Thoracic aorta (tissue), 2 donors: ENCODE data around the gene KRT6A. TPM values are rescaled to one million over a fixed set of nuclear protein-coding genes. Genes with fewer than 3 reads are reported as not detected.

Experiments used
- ATAC-seq: fragments of 150-250 bp; one replicate; pipeline ENCODE4 v1.8.0; 2017; ENCODE audit warnings: low read depth; ENCODE audit not compliant: insufficient number of reproducible peaks, low FRiP score
- DNase-seq: peaks from one replicate; pipeline ENCODE4 v3.0.0-alpha.2; 2020; ENCODE audit warnings: low spot score
- H3K27ac ChIP-seq, 2 donors: fragments of 200-600 bp; sonication (generic); 1 replicate in 1 of 2; 2 replicates in 1 of 2; pipeline ENCODE4 v1.5.1; 2016; ENCODE audit warnings: mild to moderate bottlenecking in 2 of 2, moderate library complexity in 2 of 2
- H3K27me3 ChIP-seq: fragments of 200-600 bp; sonication (generic); replicated peaks from 2 replicates; pipeline ENCODE4 v1.6.0; 2016; ENCODE audit warnings: mild to moderate bottlenecking; ENCODE audit not compliant: insufficient read depth
- H3K36me3 ChIP-seq: fragments of 200-600 bp; sonication (generic); one replicate; pipeline ENCODE4 v1.5.1; 2016
- H3K4me1 ChIP-seq, 2 donors: fragments of 200-600 bp; sonication (generic); 1 replicate in 1 of 2; 2 replicates in 1 of 2; pipeline versions ENCODE4 v1.5.1 to v1.6.0; 2016; ENCODE audit warnings: low read depth in 2 of 2, mild to moderate bottlenecking in 1 of 2; ENCODE audit not compliant: control insufficient read depth in 1 of 2
- H3K4me3 ChIP-seq: fragments of 200-600 bp; sonication (generic); 2 replicates; pipeline ENCODE4 v1.5.1; 2016; ENCODE audit warnings: mild to moderate bottlenecking
- H3K9me3 ChIP-seq: fragments of 200-600 bp; sonication (generic); 2 replicates; pipeline ENCODE4 v1.5.1; 2016
- CTCF ChIP-seq: fragments of 200-600 bp; sonication (generic); IDR thresholded peaks from one replicate; pipeline ENCODE4 v1.5.1; 2019; ENCODE audit warnings: antibody characterized with exemption
- total RNA-seq, 2 donors: library from RNA; depleted of rRNA; stranded (reverse); fragments of >200 nt; gene quantifications; one replicate each; pipeline versions ENCODE4 v1.1.0 to v1.2.3, GENCODE V29; 2016

KRT6A gene
- total RNA-seq, 2 donors from 2014 or later: 0.68 TPM; not detected in 1

GRCh38 chr12:52443966-52444365 lies 49.1 kb downstream of the KRT6A start:
- TF ChIP-seq CTCF: no peak
- DNase-seq: no peak
- Histone ChIP-seq H3K4me3 (no peak overlapping the region), H3K27me3 (no peaks in the 10 kb centered on the region), H3K9me3 (no peaks in the 10 kb centered on the region), H3K4me1 (no peaks in the 10 kb centered on the region), H3K27ac (no peak overlapping the region), H3K36me3 (no peaks in the 10 kb centered on the region)
- ATAC-seq: no peak

GRCh38 chr12:52442600-52443061 lies 50.4 kb downstream of the KRT6A start:
- Histone ChIP-seq H3K9me3 (no peaks in the 10 kb centered on the region), H3K27ac (no peak overlapping the region), H3K4me3 (no peak overlapping the region), H3K36me3 (no peaks in the 10 kb centered on the region), H3K27me3 (no peaks in the 10 kb centered on the region), H3K4me1 (no peaks in the 10 kb centered on the region)
- TF ChIP-seq CTCF: no peak
- no peak for DNase-seq
- no peak for ATAC-seq

- ATAC-seq: no peak
- DNase-seq: no peak
- no peaks in the 10 kb centered on the region for H3K4me1 ChIP-seq
Measured at GRCh38 chr12:52441320-52441911, 51.6 kb downstream of the KRT6A start.

GRCh38 chr12:52440821-52441319 lies 52.2 kb downstream of the KRT6A start:
- ATAC-seq: no peak
- no peak overlapping the region for H3K27ac ChIP-seq
- no peaks in the 10 kb centered on the region for H3K9me3 ChIP-seq
- no peak for TF ChIP-seq CTCF
- H3K4me1 ChIP-seq: no peaks in the 10 kb centered on the region
- no peak overlapping the region for H3K4me3 ChIP-seq
- DNase-seq: no peak
- no peaks in the 10 kb centered on the region for H3K36me3 ChIP-seq
- no peaks in the 10 kb centered on the region for H3K27me3 ChIP-seq

More at GRCh38 chr12:52441320-52441911, 51.6 kb downstream of the KRT6A start:
- no peak for TF ChIP-seq CTCF
- no peaks in the 10 kb centered on the region for H3K36me3 ChIP-seq
- H3K27me3 ChIP-seq: no peaks in the 10 kb centered on the region
- H3K9me3 ChIP-seq: no peaks in the 10 kb centered on the region
- H3K27ac ChIP-seq: no peak overlapping the region
- H3K4me3 ChIP-seq: no peak overlapping the region

GRCh38 chr12:52439845-52440244 lies 53.2 kb downstream of the KRT6A start:
- Histone ChIP-seq H3K27me3 (no peaks in the 10 kb centered on the region), H3K4me3 (no peak overlapping the region), H3K27ac (no peak overlapping the region), H3K9me3 (no peaks in the 10 kb centered on the region), H3K4me1 (no peaks in the 10 kb centered on the region), H3K36me3 (no peaks in the 10 kb centered on the region)
- no peak for TF ChIP-seq CTCF
- ATAC-seq (no peak), DNase-seq (no peak)
